Coronary artery (tissue), 2 donors: ENCODE data around the gene ACRBP.

Experiments used
- DNase-seq: peaks from one replicate; pipeline ENCODE4 v3.0.0-alpha.2; 2017; ENCODE audit warnings: low spot score
- H3K27ac ChIP-seq, 2 donors: fragments of 200-600 bp; sonication (generic); one replicate each; pipeline ENCODE4 v1.5.1; 2016 to 2019
- H3K4me3 ChIP-seq: fragments of 200-600 bp; sonication (generic); 2 replicates; pipeline ENCODE4 v1.5.1; 2016; ENCODE audit warnings: mild to moderate bottlenecking, moderate library complexity
- CTCF ChIP-seq: fragments of 200-600 bp; sonication (generic); IDR thresholded peaks from one replicate; pipeline ENCODE4 v1.5.1; 2019; ENCODE audit warnings: antibody characterized with exemption

Gene ACRBP

GRCh38 chr12:6612247-6612646 lies 35.0 kb downstream of the ACRBP start:
- Histone ChIP-seq H3K27ac (peak overlapping the region in 1 of 2 donors; percentile 97), H3K4me3 (peak overlapping the region; percentile 59)
- TF ChIP-seq CTCF: no peak
- DNase-seq: no peak

GRCh38 chr12:6608592-6609281 lies 38.5 kb downstream of the ACRBP start:
- no peak for TF ChIP-seq CTCF
- no peak for DNase-seq
- H3K4me3 ChIP-seq: no peak overlapping the region
- H3K27ac ChIP-seq: peak overlapping the region; percentile 98

- Histone ChIP-seq H3K4me3 (peak overlapping the region; percentile 28), H3K27ac (peak overlapping the region; percentile 98)
- no peak for TF ChIP-seq CTCF
- DNase-seq: no peak
These were observed 39.3 kb downstream of the ACRBP start for GRCh38 chr12:6607751-6608591.

GRCh38 chr12:6606331-6607131 lies 40.7 kb downstream of the ACRBP start:
- Histone ChIP-seq H3K27ac (peak overlapping the region; percentile 98), H3K4me3 (peak overlapping the region; percentile 80)
- peak; percentile 87 for DNase-seq
- no peak for TF ChIP-seq CTCF

GRCh38 chr12:6605421-6606330 lies 41.6 kb downstream of the ACRBP start:
- Histone ChIP-seq H3K27ac (peak overlapping the region; percentile 98), H3K4me3 (peak overlapping the region; percentile 80)
- TF ChIP-seq CTCF: no peak
- DNase-seq: no peak
